HS-27A (cell line): ENCODE results near the gene PITPNC1.

Source experiments
- DNase-seq: peaks from one replicate; pipeline ENCODE4 v3.0.0-alpha.2; 2012; ENCODE audit warnings: low read depth, missing footprints

The PITPNC1 gene

GRCh38 chr17:67548693-67549092, 171.6 kb downstream of the PITPNC1 start:
- DNase-seq: no peak

DNA sequence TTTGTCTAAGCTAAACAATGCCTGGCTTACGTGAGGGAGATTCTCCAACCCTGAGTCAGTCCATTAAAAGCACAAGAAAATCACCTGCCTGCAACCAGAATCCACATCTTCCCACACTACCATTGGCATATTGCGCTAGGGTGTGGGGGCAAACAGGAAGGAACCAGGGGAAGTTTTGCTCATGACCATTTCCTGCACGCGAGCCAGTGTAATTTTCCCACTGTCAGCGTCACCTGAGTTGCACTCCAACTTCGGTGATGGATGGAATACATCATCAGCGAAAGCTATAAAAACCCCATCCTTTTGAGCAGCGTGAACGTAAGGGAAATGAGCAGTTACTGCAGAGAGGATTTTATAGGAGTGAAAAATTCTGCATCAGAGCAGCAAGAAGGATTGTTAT, 172.7 kb downstream of the PITPNC1 start:
- no peak for DNase-seq

DNA sequence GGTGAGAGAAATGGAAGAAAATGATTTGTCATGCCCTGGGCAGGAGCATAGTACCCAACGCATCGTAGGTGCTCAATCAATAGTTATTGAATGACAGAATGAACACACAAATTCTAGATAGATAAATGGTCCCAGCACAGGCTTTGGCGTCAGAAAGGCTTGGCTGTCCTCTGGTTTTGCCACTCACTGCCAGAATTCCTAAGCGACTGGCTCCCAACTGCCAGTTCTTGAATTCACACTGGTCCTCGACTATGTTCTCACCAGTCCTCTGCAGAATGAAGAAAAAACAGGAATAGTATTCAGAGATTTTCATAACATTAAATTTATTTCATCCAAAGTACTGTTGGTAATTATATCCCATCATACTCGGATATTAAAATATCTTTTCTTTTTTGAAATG, 177.6 kb downstream of the PITPNC1 start:
- no peak for DNase-seq

DNA sequence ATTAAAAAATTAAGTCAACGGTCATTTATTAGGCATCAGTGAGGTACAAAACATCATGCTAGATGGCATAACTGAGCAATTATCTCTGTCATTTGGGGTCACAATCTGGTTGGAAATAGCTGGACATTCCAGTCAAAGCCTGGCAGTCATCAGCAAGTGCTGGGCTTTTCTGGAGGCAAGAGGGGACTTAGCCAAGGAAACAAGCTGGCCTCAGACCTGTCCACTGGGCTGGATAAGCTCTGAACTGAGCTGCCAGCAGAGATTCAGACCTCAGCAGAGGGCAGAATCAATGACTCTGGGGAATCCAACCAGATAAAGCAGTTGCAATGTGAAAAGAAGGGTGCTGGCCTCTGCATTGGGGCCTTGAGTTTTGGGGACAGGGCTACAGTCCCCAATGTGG, 178.8 kb downstream of the PITPNC1 start:
- DNase-seq: no peak

- no peak for DNase-seq
Observed at GRCh38 chr17:67557052-67557845, 180.2 kb downstream of the PITPNC1 start.

- DNase-seq: no peak
Observed at GRCh38 chr17:67557921-67558320, 180.8 kb downstream of the PITPNC1 start.

GRCh38 chr17:67558740-67559380, 181.8 kb downstream of the PITPNC1 start:
- no peak for DNase-seq

- no peak for DNase-seq
Observed at GRCh38 chr17:67559381-67559966, 182.4 kb downstream of the PITPNC1 start.

GRCh38 chr17:67562005-67562404, 184.9 kb downstream of the PITPNC1 start:
- no peak for DNase-seq

DNA sequence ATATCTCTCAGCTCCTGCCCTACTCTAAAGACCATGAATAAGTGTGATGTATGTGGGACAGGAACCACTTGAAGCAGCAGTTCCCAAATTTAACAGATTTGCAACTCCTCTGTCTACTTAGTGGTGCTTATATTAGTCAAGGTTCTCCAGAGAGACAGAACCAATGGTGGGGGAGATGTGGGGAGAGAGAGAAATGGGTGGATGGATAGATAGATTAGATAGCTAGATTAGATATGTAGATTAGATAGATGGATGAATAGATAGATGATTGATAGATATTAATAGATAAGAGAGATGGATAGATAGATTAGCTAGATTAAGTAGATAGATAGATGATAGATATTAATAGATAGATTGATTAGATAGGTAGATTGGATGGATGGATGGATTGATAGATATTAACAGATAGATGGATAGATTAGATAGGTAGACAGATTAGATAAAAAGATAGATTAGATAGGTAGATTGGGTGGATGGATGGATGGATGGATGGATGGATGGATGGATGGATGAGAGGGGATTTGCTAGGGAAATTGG, 186.7 kb downstream of the PITPNC1 start:
- no peak for DNase-seq

GRCh38 chr17:67565068-67565467, 188.0 kb downstream of the PITPNC1 start:
- DNase-seq: no peak

- no peak for DNase-seq
Observed at GRCh38 chr17:67566656-67567055, 189.6 kb downstream of the PITPNC1 start.

GRCh38 chr17:67569015-67569451, 192.0 kb downstream of the PITPNC1 start:
- DNase-seq: no peak

GRCh38 chr17:67569873-67570272, 192.8 kb downstream of the PITPNC1 start:
- DNase-seq: no peak

- no peak for DNase-seq
Observed at GRCh38 chr17:67570797-67571196, 193.7 kb downstream of the PITPNC1 start.

GRCh38 chr17:67571478-67571877, 194.4 kb downstream of the PITPNC1 start:
- no peak for DNase-seq

- no peak for DNase-seq
Observed at GRCh38 chr17:67573987-67574657, 197.0 kb downstream of the PITPNC1 start.

- no peak for DNase-seq
Observed at GRCh38 chr17:67574658-67575293, 197.7 kb downstream of the PITPNC1 start.

DNA sequence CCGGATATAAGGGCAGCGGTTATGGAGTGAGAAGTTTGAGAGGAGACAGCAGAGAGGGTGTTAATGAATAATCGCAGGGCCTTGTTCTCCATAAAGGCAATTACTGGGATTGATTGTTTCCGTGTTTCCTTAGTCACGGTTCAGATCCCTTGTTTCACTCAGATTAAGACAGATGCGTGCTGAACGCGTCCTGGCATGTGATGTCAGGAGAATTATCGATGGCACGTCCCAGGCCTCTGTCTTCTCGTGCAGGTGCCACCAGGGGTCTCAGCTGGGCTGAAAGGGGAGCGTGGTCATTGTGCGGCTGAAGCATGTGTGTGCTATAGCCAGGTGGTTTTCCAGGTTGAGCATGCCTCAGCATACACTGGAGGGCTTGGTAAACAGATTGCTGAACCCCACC, 198.2 kb downstream of the PITPNC1 start:
- no peak for DNase-seq

- no peak for DNase-seq
Observed at GRCh38 chr17:67576471-67577115, 199.5 kb downstream of the PITPNC1 start.

DNA sequence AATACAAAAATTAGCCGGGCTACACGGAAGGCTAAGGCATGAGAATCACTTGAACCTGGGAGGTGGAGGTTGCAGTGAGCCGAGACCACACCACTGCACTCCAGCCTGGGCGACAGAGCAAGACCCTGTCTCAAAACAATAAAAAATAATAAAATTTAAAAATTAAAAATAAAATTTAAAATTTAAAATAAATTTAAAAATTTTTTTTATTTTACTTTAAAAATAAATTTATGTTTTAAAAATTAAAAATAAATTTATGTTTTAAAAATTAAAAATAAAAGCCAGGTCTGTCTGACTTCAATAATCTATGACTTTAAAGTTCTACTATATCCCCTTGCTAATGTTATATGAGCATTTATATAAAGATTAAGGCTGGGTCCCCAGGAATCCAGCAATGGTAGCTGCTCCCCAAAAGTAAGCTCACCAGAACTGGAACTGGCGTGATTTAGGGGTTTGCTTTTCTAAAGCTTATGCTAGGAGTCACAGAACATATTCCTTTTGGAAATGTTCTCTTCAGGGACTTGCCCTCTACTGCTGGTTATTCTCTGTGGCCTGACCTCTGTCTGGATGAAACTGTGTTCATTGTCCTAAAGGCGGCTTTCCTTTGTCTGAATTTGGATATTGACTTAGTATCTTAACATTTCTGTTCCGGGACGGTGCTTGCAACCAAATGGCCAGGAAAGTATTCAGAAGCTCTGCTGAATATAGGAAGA, 200.5 kb downstream of the PITPNC1 start:
- DNase-seq: no peak
